DND-41 (cell line): Measurements from ENCODE around the gene DNASE1L3.

ENCODE experiments used
- ATAC-seq: fragments of 200-7000 bp; cut with Tn5 transposase; 3 replicates; pipeline ENCODE4 v1.9.1; 2021; ENCODE audit warnings: low read depth; ENCODE audit not compliant: insufficient read depth
- DNase-seq: peaks from one replicate; pipeline ENCODE4 v3.0.0-alpha.2; 2020
- H2AFZ ChIP-seq: 2 replicates; pipeline ENCODE4 v1.6.0; 2012; ENCODE audit warnings: low read depth, low read length
- H3K27ac ChIP-seq: 2 replicates; pipeline ENCODE4 v1.5.1; 2012; ENCODE audit warnings: low read length, inconsistent platforms
- H3K27me3 ChIP-seq: fragments of 200-600 bp; sonication (generic); 2 replicates; pipeline ENCODE4 v1.6.0; 2012; ENCODE audit warnings: low read length, mild to moderate bottlenecking, inconsistent platforms; ENCODE audit not compliant: insufficient read depth, poor library complexity
- H3K36me3 ChIP-seq: 2 replicates; pipeline ENCODE4 v1.5.1; 2012; ENCODE audit warnings: low read length, inconsistent platforms; ENCODE audit not compliant: insufficient read depth
- H3K4me1 ChIP-seq: 2 replicates; pipeline ENCODE4 v1.5.1; 2012; ENCODE audit warnings: mild to moderate bottlenecking, low read length; ENCODE audit not compliant: insufficient read depth
- H3K4me2 ChIP-seq: 2 replicates; pipeline ENCODE4 v1.6.0; 2012; ENCODE audit warnings: mild to moderate bottlenecking, moderate library complexity, low read length, inconsistent platforms; ENCODE audit not compliant: insufficient read depth
- H3K4me3 ChIP-seq, 2 experiments: fragments of 200-600 bp in 1 of 2; shearing (Covaris generic) in 1 of 2; 2 replicates each; pipeline ENCODE4 v1.5.1; 2012 to 2016; ENCODE audit warnings: inconsistent platforms in 2 of 2, low read length in 2 of 2, mild to moderate bottlenecking in 2 of 2, low read depth in 1 of 2, moderate library complexity in 1 of 2
- H3K79me2 ChIP-seq: 2 replicates; pipeline ENCODE4 v1.6.0; 2012; ENCODE audit warnings: low read length, inconsistent platforms; ENCODE audit not compliant: insufficient read depth
- H3K9ac ChIP-seq: 2 replicates; pipeline ENCODE4 v1.6.0; 2012; ENCODE audit warnings: low read depth, mild to moderate bottlenecking, inconsistent platforms, low read length, moderate library complexity
- H3K9me3 ChIP-seq: 2 replicates; pipeline ENCODE4 v1.5.1; 2012; ENCODE audit warnings: low read length, moderate library complexity, mild to moderate bottlenecking, inconsistent platforms; ENCODE audit not compliant: insufficient read depth, severe bottlenecking
- H4K20me1 ChIP-seq: 2 replicates; pipeline ENCODE4 v1.6.0; 2012; ENCODE audit warnings: low read length; ENCODE audit not compliant: insufficient read depth
- EZH2 ChIP-seq: IDR thresholded peaks from 3 replicates; pipeline ENCODE4 v1.6.1; 2012; ENCODE audit warnings: borderline replicate concordance, low read depth, mild to moderate bottlenecking, moderate library complexity, low read length, inconsistent platforms; ENCODE audit not compliant: severe bottlenecking
- TF ChIP-seq, protein P1 (sequence below): IDR thresholded peaks from 2 replicates; pipeline ENCODE4 v1.5.1; 2012; ENCODE audit warnings: borderline replicate concordance, low read length, moderate library complexity, mild to moderate bottlenecking; ENCODE audit not compliant: poor library complexity, severe bottlenecking; ENCODE audit errors: extremely low read depth

The DNASE1L3 gene

GRCh38 chr3:58170376-58170775 is 40.4 kb downstream of the DNASE1L3 start:
- Histone ChIP-seq H3K9me3 (no peaks in the 10 kb centered on the region), H3K4me3 (no peak overlapping the region), H3K27me3 (no peaks in the 10 kb centered on the region), H3K36me3 (peaks cover 39% of the 10 kb centered on the region), H3K27ac (no peak overlapping the region), H3K79me2 (no peaks in the 10 kb centered on the region), H4K20me1 (no peaks in the 10 kb centered on the region), H3K4me2 (no peak overlapping the region), H3K9ac (no peak overlapping the region), H3K4me1 (no peaks in the 10 kb centered on the region), H2AFZ (no peak overlapping the region)
- ATAC-seq: no peak
- DNase-seq: no peak
- TF ChIP-seq, protein P1, sequence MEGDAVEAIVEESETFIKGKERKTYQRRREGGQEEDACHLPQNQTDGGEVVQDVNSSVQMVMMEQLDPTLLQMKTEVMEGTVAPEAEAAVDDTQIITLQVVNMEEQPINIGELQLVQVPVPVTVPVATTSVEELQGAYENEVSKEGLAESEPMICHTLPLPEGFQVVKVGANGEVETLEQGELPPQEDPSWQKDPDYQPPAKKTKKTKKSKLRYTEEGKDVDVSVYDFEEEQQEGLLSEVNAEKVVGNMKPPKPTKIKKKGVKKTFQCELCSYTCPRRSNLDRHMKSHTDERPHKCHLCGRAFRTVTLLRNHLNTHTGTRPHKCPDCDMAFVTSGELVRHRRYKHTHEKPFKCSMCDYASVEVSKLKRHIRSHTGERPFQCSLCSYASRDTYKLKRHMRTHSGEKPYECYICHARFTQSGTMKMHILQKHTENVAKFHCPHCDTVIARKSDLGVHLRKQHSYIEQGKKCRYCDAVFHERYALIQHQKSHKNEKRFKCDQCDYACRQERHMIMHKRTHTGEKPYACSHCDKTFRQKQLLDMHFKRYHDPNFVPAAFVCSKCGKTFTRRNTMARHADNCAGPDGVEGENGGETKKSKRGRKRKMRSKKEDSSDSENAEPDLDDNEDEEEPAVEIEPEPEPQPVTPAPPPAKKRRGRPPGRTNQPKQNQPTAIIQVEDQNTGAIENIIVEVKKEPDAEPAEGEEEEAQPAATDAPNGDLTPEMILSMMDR: no peak
- TF ChIP-seq EZH2: no peak

- ATAC-seq (no peak), DNase-seq (no peak)
- Histone ChIP-seq H3K4me1 (no peaks in the 10 kb centered on the region), H2AFZ (no peak overlapping the region), H3K9ac (no peak overlapping the region), H4K20me1 (no peaks in the 10 kb centered on the region), H3K27me3 (no peaks in the 10 kb centered on the region), H3K9me3 (no peaks in the 10 kb centered on the region), H3K79me2 (no peaks in the 10 kb centered on the region), H3K27ac (no peak overlapping the region), H3K4me2 (no peak overlapping the region), H3K4me3 (no peak overlapping the region), H3K36me3 (peaks cover 49% of the 10 kb centered on the region)
- no peak for TF ChIP-seq EZH2
- TF ChIP-seq, protein P1: no peak
These were observed 41.4 kb downstream of the DNASE1L3 start for GRCh38 chr3:58169371-58169770.

- Histone ChIP-seq H3K4me2 (no peak overlapping the region), H3K9me3 (no peaks in the 10 kb centered on the region), H4K20me1 (no peaks in the 10 kb centered on the region), H3K27ac (no peak overlapping the region), H3K4me1 (no peaks in the 10 kb centered on the region), H3K79me2 (no peaks in the 10 kb centered on the region), H2AFZ (no peak overlapping the region), H3K4me3 (no peak overlapping the region), H3K9ac (no peak overlapping the region), H3K36me3 (peaks cover 58% of the 10 kb centered on the region), H3K27me3 (no peaks in the 10 kb centered on the region)
- ATAC-seq: no peak
- DNase-seq: no peak
- TF ChIP-seq, protein P1: no peak
- no peak for TF ChIP-seq EZH2
These were observed 42.3 kb downstream of the DNASE1L3 start for GRCh38 chr3:58168498-58168897.
